GM21528 (cell line): ENCODE data around the gene PRKCQ.

Experiments
- ATAC-seq: cut with Tn5 transposase; IDR thresholded peaks from one replicate; pipeline ENCODE4 v1.9.1; 2021; ENCODE audit warnings: mild to moderate bottlenecking, moderate library complexity; ENCODE audit not compliant: unreplicated experiment, low FRiP score

PRKCQ gene

DNA sequence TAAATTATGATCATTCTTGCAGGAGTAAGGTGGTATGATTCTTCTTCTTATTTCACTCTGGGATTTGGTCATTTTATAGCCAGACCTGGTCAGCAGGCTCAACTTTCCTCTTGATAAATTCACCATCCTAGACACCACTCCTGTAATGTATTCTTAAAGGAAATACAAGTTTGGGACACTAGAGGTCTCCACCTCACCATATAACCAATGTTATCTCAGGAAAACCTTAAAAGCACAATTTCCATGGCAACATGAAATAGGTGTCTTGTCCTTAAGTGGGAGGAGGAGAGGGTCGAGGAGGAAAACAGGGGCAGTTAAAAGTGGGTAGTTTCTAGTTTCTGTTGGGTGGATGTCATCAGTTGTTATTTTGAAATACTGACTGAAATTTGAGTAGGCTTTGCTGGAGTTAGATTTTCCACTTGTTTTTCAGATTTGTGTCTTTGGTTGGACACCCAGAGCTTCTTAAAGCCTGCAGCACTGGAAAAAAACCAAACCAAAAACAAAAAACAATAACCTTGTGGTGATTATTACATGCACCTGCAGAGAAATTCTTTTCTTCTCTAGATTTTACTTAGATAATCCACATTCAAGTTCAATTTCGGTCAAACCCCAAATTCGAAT is 163.1 kb downstream of the PRKCQ start:
- ATAC-seq = no peak

DNA sequence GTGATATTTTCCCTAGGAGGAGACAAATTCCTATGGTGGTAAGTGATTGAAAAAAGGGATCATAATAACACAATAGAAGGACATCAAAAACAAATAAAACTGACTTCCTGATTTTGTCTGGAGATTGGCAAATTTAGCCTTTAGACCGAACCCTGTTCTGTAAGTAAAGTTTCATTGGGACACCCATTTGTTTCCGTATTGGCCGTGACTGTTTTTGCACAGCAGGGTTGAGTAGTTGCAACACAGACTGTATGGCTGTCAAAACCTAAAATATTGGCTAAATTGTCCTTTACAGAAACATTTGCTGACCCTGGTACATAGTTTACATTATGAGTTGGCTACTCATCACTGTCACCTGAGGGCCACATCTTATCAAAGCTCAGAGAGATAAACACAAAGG is 168.6 kb downstream of the PRKCQ start:
- no peak for ATAC-seq

DNA sequence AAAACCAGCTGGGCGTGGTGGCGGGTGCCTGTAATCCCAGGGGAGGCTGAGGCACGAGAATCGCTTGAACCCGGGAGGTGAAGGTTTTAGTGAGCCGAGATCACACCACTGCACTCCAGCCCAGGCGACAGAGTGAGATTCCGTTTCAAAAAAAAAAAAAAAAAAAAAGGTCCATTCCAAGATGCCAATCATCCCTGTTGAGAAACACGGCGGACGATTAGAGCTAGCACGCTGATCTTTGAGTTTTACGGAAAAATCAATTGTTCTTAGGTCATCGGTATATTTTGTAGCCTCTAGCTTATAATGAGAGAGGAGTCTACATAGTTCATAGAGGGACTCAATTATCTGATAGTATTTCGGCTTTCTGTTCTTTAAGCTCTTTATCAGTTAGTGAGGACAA is 169.2 kb downstream of the PRKCQ start:
- no peak for ATAC-seq

DNA sequence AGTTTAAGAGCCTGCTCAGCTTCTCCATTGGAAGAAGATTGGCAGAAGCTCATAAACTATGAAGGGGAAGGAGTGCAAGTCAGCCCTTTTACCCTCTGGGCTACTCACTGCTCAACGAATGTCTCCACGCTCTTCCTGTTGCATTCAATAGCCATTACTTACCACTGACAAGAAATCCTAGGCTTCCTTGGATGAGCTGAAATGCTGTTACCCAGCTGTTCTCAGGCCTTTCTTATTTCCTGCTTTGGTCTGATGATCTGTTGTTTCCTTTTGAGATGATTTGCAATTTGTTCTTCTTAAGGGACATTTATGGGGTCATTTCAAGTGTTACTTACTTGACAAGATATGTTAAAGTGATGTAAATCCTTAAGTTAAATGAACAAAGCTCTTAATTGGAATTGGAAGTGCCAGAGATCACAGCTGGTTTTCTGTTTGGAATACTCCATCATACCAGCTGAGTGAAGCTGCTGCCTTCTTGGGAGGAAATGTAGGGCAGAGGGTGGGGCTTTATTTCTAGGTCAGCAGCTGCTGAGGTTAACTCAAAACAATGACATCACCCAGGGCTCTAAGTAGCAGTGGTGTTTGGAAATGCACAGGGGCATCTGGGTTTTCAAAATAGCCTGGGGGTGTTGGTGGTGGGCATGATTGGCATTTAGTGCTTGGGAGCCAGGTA is 170.0 kb downstream of the PRKCQ start:
- ATAC-seq = no peak

DNA sequence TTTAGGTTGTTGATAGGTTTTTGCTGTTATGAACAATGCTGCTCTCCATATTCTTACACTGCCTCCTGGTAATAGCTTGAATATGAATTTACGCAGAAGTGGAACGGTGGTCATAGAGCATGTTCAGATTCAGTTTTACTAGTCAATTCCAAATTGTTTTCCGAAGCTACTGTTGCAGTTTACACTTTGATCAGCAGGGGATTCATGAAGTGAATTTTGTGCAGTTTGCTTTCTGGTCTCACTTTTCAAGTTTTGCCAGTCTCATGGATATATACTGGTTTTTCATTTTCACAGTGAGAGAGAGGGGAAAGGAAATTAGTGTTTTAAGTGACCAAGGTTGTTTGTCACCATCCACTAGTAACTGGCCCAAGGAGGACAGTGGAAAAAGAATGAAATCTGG is 171.3 kb downstream of the PRKCQ start:
- no peak for ATAC-seq

DNA sequence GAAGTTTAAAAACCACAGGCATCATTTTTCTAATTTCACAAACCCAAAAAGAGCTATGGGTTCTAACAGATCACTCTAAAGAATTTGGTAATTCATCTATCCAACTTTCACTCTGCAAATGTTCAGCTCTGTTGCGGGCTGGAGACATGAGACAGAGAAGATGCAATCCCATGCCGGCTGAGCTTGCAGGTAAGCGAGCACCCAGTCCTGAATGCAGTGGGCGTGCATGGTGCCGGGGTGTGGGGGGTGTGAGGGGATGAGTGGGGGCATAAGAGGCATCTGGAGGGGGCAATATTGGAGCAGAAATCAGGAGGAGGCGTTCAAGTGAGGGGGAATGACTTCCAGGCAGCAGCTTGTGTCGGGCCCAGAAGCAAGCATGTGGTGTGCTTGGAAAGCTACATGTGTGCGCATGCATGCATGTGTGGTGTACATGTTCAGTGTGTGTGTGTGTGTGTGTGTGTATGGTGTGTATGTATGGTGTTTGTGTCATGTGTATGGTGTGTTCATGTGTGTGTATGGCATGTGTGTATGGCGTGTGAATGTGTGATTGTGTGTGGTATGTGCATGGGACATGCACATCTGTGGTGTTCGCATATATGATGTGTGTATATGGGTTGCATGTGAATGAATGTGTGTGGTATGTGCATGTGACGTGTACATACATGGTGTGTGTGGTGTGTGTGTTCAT is 172.9 kb downstream of the PRKCQ start:
- no peak for ATAC-seq

DNA sequence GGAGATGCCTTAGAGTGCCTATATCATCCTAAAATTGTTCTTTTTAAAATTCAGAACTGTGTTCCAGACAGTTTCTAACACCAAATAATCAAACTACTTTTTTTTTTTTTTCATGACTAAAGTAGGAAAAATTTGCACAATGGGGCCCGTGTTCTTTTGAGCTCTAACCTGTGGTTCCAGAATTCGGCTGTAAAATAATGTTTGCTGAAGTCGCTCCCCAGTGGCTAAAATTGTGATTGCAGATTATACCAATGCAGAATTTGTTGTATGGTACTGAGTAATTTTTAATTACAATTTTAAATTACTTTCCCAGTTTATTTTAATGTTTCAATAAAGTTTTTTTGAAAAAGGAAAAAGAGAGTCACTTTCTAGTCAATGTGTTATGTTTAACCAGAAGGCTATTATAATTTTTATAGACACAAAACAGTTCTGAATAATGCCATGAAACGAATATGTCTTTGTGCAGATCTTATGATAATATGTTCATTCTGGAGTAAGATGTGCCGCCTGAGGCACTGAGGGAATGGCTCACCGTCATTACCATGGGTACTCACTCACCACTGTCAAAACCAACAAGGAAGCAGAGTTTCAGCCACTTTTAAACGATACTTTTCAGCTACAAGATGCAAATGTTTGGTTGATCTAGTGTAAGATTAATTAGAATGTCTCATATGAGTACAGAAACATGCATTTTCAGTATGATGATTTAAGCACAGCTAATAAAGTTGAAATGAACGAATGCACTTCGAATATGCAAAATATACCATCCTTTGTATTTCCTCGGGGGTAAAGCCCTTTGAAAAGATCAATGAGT is 173.6 kb downstream of the PRKCQ start:
- ATAC-seq = no peak

DNA sequence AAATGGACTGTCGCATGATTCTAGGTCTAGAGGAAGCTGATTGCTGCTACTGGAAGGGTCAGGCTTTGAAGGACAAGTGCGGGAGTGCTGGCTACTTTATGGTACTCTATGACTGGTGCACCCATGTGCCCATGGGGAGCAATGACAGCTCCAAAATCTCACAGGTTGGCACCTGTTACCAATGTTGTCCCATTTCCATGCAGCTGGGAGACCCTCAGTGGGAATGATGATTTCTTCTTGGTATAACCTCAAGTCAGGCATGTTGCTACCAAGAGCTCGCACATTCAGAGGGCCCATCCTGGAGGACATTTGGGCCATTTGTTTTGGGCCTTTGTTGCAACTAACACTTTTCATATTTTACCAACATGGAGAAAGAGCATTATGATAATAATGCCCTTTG is 174.4 kb downstream of the PRKCQ start:
- no peak for ATAC-seq

DNA sequence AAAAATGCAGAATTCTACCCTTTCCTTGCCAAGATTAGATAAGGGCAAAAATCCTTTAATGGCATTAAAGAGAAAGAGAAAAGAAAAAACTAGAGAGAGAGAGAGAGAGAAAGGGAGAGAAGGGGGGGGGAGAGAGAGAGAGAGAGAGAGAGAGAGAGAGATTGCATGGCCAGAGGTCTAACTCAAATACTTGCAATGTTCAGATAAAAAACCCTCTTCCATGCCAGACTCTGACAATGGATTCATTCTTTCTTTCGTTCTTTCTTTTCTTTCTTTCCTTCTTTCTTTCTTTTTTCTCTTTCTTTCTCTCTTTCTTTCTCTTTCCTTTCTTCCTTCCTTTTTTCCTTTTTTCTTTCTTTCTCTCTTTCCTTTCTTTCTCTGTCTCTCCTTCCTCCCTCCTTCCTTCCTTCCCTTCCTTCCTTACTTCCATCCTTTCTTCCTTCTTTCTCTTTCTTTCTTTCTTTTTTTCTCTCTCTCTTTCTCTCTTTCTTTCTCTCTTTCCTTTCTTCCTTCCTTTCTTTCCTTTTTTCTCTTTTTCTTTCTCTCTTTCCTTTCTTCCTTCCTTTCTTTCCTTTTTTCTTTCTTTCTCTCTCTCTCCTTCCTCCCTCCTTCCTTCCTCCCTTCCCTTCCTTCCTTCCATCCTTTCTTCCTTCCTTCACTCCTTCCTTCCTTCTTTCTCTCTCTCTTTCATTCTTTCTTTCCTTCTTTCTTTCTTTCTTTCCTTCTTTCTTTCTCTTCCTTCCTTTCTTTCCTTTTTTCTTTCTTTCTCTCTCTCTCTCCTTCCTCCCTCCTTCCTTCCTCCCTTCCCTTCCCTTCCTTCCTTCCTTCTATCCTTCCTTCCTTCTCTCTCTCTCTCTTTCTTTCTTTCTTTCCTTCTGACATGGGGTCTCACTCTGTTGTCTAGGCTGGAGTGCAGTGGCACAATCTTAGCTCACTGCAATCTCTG is 175.7 kb downstream of the PRKCQ start:
- ATAC-seq = no peak

DNA sequence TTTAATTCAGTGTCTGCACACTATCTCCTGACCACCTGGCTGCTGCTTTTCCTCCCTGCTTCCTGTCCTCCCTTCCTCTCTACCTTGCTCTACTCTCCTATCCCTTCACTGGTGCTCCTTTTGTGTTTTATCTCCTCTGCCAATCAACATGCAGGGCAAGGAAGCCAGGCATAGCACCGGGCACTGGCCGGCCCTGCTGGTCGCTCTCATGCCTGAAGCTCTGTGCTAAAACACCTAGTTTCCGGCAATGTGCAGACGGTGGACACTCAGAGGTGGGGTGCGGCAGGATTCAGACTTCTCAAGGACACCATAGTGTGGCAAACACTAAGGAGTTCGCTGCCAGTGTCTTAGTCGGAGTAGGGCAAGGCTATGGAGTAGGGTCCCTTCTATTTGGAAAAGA is 177.1 kb downstream of the PRKCQ start:
- no peak for ATAC-seq

DNA sequence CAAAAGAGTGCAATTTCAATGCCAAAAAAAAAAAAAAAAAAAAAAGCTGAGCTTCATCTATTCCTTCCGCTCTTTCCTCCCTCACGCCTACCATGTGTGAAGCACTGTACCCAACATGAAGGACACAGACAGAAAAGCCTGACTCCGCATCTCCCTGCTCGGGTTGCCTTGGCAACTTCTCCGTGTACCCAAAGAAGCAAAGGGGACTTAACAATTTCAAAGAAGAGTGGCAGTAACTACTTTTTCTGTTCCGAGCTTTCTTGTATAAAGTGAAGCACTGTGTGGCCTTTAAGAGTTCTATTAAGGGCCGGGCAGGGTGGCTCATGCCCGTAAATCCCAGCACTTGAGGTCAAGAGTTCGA is 177.7 kb downstream of the PRKCQ start:
- no peak for ATAC-seq

DNA sequence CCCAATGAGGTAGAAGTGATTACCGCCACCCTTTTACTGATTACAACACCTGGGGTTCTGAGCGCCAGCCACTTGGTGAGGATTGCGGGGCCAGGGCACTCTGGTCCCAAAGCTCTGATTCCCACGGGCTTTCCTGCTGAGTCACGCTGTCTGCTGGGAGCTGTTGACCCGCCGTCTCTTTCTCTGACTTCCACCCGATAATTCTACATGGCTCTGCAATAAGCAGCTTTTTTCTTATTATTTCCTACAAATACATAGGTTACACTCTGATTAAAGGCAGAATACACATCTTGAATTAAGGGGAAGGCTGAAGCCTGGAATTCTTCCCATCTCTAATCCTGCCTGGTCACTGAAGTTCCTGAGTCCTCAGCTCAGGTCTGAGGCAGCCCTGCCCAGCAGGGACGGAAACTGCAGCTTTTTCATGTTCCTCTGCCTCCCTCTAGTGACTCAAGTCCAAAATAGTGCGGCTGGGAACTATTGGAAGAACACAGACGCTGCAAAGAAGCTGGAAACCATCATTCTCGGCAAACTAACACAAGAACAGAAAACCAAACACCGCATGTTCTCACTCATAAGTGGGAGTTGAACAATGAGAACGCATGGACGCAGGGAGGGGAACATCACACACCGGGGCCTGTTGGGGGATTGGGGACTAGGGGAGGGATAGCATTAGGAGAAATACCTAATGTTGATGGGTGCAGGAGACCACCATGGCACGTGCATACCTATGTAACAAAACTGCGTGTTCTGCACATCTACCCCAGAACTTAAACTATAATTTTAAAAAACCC is 178.3 kb downstream of the PRKCQ start:
- peak; percentile 66 for ATAC-seq

DNA sequence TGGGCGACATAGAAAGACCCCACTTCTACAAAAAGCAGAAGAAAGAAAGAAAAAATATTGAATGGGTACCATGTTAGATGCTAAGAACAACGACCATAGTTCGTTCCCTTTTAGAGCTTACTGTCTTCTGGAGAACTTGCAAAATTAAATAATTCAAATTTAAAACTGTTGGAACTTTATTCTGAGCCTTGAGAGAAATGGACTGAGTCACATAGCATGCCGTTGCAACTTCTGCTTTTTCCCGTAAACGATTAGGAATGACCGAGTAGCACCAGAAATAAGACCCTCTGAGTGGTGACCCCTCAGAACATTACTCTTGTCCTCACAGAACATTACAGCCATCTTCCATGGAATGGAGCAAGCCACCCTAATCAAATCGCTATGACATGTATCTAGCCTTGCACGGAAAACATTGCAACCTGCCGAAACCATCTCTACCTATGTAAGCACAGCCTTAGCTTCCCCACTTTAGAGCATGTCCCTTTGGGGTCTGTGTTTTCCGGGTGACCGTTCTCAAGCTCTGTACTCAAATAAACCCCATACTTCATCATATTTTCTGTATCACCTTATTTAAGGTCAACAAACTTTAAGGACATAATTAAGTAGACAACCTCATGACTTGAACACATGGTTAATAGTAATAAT is 179.1 kb downstream of the PRKCQ start:
- ATAC-seq = no peak

DNA sequence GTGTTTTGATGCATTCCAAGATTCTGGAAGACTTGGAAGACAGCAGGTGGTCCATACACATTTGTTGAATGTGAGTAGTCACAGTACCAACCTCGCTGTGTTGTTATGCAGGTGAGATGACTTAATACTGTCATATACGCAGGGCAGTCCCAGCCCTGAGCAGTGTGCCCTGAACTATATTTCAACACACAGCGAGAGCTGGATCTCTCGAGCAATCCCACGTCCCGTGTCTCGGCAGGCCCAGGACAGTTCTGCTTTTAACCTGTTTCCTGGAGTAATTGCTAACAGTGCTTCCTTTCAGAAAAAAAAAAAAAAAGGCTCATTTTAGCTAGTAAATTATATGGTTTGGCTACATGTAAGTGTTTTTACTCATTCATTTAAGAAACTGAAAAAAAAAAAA is 179.7 kb downstream of the PRKCQ start:
- no peak for ATAC-seq

DNA sequence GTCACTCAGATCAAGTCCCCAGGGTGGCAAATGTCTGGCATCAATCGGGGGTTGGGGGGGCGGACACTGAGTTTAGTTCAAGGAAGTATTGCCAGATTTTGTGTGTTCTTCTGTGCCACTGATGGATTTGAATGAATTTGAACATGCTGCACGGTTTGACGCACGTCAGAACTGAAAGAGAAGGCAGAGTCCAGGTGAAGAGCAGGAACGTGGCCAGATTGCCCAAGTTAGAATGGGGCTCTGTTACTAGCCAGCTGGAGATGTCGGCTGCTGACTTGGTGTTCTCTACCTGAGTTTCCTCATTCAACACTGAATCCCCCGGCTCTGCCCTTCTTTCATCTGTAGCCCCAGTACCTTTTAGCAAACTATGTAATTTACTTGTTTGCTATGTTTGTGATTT is 180.2 kb downstream of the PRKCQ start:
- no peak for ATAC-seq

DNA sequence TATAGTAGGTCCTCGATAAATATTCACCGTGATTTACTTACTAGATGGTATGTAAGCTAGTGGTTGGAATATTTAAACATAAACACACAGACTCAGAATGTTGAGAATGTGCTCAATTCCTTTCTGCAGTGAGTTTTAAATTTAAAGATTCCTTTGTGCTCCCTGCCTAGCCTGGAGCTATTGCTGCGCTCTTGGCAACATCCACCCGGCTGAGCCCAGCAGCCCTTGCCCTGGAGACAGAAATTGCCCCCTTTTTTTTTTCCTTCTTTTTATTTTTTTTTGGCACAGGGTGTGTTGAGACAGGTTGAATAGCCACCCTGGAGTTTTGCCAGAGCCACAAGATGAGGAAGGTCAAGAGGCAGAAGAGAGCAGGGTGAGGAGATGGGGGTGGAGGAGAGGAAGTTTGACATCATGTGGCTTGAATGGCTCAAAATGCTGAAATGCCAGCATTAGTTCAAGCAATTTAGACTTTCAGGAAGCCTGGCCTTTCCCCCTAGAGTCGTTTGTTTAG is 180.8 kb downstream of the PRKCQ start:
- ATAC-seq = no peak

DNA sequence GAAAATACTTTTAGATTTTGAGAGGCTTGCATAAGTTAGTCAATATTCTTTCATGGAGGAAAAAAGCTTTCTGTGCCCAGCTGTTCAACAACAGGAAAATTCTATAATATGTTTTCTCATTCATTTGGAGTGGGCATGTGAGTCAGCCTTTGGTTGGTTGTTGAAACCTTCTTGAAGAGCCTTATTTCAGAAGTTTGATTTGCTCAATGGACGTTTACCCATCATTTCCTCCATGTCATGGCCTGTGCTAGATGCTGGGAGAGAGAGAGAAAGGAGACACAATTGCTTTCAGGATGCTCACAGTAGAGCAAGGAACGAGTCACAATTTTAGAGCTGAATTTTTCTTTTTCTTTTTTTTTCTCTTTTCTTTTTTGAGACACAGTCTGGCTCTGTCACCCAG is 181.7 kb downstream of the PRKCQ start:
- no peak for ATAC-seq

DNA sequence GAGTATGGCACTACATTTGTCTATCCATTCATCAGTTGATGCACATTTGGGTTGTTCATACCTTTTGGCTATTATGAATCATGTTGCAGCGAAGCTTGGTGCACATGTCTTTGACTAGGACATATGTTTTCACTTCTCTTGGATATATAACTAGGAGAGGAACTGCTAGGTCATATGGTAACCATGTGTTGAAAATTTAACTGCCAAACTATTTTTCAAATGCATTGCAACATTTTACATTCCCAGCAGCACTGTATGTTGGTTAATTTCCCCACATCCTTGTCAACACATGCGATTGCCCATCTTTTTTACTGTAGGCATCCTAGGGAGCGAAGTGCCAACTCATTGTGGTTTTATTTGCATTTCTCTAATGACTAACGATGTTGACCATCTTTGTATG is 183.4 kb downstream of the PRKCQ start:
- no peak for ATAC-seq

DNA sequence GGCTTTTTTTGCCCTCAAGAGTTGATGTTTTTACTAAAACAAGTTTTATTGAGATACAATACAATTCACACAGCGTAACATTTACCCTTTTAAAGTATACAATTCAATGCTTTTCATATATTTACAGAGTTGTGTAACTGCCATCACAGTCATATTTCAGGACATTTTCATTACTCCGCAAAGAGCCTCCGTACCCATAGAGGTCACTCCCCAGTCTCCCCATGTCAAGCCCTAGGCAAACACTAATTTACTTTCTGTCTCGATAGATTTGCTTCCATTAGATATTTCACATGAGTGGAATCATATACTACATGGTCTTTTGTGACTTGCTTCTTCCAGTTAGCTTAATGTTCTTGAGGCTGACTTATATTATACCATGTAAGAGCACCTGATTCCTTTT is 183.8 kb downstream of the PRKCQ start:
- no peak for ATAC-seq
